Effector CD4-positive, alpha-beta T cell (primary cell): ENCODE measurements around the gene ZNF319.
A peak's percentile ranks its signal among the peaks of the same experiment; 100 is the strongest.

ENCODE experiments used
- DNase-seq: peaks from one replicate; pipeline ENCODE4 v3.0.0-alpha.2; 2020

ZNF319 gene

GRCh38 chr16:58036943-58037342, 36.5 kb upstream of the ZNF319 start:
- no peak for DNase-seq

GRCh38 chr16:58035356-58036170, 35.1 kb upstream of the ZNF319 start:
- no peak for DNase-seq

DNA sequence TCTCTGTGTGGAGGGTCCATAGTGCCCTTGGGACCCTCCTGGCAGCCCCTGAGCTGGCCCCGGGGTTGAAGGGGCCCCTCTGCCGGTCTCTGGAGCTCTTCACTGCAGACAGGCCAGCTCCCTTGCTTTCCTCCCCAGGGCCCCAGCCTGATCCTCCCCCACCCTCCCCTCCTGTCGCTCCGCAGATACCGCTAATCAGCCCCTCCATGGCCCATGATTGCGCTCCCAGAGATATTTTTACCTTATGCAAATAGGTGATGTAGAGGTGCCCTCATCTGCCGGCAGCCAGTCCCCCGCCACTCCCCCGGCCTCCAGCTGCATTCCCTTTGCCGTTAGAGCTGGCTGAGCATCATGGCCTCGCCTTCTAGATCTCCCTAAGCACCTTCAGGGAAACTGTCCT, 34.3 kb upstream of the ZNF319 start:
- no peak for DNase-seq

DNA sequence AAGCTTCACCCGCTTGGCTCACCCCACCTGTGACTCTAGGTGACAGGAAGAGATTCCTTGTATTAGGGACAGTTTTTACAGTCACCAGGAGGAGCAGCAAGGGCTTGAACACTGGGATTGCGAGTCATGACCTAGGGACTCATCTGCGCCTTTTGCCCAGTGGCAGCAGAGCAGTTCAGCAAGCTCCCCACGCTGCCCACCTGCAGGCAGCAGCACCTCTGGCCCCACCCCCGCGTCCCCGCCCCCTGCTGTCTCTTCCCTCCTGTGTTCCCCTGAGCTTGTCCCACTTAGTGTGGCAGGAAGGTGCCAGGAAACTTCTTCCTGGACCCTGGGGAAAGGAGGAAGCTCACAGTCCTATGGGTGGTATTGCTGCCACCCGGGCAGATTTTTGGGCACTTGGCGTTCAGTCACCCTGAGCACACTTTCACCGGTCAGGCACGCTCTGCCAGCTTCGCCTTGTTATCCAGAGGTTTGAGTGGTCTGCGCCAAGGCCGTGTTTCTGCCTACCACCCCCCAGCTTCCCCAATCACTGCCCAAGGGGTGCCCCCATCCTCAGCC, 33.7 kb upstream of the ZNF319 start:
- DNase-seq, result no peak

DNA sequence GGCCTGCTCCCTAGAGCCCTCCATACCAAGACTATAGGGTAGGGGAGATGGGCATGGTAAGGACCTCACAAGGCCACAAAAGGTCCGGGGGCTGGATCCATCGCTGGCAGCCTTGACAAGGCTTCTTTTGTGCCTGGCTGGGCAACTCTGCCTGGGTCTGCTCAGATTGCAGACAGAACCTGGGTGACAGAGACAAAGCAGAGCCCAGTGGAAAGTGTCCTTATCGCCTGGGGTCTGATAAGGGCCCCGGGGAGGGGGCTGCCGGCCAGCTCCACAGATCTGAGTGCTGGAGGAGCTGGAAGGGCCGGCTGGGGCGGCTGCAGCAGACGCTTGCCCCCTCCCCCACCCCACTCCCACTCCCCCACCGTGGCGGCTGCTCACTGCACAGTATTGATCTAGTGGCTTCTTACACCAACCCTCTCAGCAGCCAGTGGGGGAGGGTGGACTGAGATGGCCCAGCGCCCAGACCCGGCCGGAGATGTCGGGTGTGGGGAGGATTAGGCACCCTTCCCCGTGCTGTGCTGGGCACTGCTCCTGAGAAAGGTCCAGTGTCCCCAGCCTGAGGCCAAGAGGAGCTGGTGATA, 32.3 kb upstream of the ZNF319 start:
- no peak for DNase-seq

DNA sequence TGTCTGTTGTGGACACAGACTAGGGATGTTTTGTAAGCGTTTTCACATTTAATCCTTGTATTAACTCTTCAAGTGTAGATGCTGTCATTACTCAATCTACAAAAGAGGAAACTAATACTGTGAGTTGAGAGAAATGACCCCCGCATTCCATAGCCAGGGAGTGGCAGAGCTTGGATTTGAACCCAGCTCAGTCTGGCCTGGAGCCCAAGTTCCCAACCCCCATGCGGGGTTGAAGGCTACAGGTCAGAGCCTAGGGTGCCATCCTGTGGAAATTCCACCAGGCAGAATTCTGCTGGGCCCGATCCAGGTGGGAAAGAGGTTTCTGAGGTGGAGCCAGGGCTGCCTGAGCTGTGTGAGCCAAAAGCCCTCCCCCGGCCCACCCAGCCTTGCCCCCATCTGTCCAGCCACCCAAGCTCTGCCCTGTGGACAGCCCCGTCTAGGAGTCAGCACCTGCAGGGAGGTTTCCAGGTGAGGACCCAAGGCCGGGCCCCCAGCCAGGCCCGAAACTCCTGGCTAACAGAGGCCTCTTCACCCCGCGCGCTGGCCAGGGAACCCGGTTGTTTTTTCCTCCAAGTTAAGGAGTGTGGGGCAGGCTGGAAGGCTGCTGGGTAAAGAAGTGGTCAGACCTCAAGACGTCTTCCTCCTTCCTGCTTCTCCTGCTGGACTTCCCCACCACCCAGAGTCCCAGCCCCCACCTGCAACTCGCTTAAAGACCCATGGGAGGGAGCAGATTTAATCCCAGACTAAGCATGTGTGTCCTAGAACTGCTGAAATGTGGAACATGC, 30.7 kb upstream of the ZNF319 start:
- no peak for DNase-seq

DNA sequence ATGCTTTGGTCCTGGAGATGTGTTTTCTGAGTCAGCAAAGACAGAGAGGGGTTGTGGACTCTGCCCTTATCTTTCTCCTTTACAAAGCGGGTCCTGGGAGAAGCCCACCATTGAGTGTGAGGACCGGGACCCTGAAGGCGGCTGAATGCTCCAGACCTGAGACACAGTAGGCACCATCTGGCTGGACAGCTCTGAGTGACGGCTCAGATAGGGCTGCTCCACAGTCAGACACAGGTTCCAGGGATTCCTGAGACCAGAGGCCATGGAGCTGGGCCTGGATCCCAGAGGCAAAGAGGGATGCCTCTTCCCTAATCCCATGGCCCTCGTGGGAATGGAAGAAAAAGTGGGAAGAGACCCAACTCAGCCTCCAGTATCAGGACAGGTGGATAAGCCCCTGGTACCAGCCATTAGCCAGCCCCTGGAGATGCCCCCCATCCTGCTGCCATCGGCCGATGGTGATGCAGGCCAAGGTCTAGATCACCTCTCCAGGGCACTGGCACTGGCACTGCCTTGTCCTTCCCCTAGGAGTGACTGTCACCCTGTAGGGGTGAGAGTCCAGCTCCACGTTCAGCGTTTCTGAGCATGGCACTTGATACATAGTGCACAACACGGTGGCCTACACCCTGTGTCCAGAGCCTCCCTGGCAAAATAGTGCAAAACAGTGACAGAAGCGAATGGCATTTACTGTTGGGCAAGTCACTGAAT, 29.8 kb upstream of the ZNF319 start:
- no peak for DNase-seq

GRCh38 chr16:58029410-58029809, 28.9 kb upstream of the ZNF319 start:
- no peak for DNase-seq

GRCh38 chr16:58028541-58029070, 28.1 kb upstream of the ZNF319 start:
- no peak for DNase-seq

- DNase-seq, result no peak
Observed at GRCh38 chr16:58027916-58028455, 27.5 kb upstream of the ZNF319 start.

DNA sequence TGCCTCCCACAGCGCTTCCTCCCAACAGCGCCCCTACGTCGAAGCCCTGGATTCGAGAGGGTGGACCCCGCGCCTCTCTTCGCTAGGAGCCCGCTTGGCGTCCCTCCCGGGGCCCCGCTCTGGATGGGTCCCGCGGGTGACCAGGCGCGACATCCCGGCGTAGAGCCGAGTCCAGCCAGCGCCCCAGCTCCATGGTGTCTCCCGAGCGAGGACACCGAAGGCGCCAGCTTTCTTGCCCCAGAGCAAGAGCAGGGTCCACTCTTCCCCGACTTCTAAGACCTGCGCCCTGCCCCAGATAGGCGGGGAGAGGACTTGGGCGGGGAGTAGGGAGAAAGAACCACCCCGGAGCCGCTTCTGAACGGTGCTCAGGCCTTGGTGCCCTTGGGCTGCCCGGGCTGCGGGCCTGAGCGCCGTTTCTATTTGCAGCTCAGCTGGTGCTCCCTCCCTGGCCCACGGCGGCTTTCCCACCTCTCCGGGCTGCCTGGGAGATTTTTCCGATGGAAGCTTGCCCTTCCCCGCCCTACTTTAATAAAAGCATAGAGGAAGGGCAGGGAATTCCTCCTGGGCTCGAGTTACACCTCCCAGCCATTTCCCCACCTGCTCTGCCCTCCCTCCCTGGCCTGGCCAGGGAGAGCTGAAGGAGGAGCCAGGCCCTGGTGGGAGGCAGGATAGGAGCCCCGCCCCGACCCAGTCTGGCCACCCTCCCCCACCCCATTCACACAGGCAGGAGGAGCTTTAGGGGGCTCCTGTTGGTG, 26.9 kb upstream of the ZNF319 start:
- DNase-seq, result no peak

- no peak for DNase-seq
Observed at GRCh38 chr16:58026705-58027160, 26.3 kb upstream of the ZNF319 start.

DNA sequence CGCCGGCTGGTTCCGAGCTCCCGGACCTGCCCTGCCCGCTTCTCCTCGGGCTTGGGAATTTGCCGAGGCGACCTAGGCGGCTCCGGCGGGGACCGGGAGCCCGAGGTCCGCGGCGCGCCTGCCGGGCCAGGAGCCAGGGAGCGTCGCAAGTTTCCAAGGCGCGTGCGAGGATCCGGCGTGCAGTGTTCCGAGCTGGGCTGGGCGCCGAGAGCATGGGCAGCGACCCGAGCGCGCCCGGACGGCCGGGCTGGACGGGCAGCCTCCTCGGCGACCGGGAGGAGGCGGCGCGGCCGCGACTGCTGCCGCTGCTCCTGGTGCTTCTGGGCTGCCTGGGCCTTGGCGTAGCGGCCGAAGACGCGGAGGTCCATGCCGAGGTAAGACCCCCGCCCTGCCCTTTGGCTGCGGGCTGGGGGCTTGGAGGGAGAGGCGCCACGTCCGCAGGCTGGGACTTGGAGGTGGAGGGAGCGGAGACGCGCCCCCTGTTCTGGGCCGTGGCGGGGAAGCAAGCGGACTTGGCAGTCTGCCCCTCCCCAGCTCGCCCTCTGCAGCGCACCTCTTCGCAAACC, 25.8 kb upstream of the ZNF319 start:
- no peak for DNase-seq

DNA sequence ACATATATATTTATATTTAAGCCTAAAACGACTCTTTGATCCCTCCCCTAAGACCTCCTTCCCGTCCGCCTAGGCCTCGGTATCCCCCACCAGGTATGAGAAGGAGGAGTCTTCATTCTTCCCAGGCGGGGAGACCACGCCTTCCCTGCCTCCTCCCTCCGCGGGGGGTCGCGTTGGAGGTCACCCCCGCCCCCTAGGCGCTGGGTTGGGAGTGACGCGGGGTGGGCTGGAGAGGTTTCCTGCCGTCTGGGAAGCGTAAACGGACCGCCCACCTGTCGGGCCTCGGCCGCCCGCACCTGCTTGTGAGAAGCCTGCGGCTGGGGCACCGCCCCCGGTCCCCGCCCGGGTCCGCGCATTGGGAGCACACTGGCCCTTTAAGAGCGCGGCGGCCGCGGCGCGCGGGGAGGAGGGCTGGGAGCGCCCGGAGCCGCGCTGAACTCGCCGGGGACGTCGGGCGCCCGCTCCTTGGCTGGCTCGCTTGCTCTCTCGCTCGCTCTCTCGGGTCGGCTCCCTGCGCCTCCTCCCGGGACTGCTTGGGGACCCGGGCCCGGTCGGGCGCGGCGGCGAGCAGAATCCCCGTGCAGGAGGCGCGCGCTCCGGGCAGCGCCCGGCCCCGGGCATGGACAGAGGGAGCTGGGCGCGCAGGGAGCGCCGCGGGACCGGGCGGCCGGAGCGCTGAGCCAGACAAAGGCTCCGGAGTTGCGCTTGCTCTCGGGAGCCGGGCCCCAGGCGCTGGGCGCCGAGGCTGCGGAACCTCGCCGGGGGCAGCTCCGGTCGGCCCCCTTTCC, 25.1 kb upstream of the ZNF319 start, which contains the start of gene MMP15:
Gene MMP15 (plus strand): TSS at position 404 of the 788 bp plus-strand sequence. CDS start 597 bp downstream, outside the sequence.
- DNase-seq, result peak; percentile 35

DNA sequence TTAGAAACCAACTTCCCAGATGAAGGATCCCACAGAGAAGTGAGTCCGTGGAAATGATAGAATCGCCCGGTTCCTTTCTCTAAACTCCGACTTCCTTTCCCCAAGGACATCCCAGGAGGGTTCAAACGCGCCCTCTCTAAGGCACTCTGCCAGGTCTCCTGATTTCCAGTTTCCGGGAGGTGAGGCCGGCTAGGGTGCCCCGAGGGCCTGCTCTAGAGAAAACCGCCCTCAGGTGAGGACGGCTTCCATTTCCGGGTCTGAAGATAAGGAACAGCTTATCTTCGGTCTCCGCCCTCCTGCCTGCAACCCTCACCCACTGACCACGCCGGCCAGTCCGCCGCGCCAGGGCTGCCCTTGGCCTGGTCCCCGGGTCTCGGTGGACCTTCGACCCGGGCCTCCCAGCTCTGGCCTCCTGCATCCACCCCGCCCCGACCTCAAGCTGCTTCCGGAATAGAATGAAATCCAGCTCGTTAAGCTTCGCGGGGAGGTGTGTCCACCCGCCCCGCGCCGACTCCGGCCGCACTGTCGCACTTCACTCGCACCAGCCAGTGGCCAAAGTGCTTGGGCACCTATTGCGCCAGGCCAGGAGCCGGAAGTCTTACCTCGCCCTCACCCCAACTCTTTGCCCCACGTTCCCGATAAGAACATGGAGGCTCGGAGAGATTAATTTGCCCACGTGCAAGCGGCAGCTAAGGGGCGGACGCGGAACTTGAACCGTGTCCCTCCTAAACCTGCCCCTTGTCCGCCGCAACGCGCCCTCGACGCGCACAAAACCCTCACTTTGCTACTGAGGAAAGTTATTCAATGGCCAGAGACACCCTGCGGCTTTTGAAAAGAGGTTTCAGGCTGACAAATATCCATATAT, 24.2 kb upstream of the ZNF319 start:
- DNase-seq, result no peak

- DNase-seq, result no peak
Observed at GRCh38 chr16:58022601-58023371, 22.3 kb upstream of the ZNF319 start.

GRCh38 chr16:58021661-58022551, 21.4 kb upstream of the ZNF319 start:
- no peak for DNase-seq
